Stimulated activated CD4-positive, alpha-beta T cell treated with anti-CD3 and anti-CD28 coated beads, Interleukin-12 subunit alpha, Interleukin-12 subunit beta, amount 100 ng/mL, for 24 hours (primary cell): ENCODE data around the gene NAA50.
A peak's percentile ranks its signal among the peaks of the same experiment; 100 is the strongest.

ENCODE experiments used
- DNase-seq, 2 experiments: peaks; one replicate each; pipeline ENCODE4 v3.0.0-alpha.2; 2020; ENCODE audit warnings: low read depth in 2 of 2

Gene NAA50

DNA sequence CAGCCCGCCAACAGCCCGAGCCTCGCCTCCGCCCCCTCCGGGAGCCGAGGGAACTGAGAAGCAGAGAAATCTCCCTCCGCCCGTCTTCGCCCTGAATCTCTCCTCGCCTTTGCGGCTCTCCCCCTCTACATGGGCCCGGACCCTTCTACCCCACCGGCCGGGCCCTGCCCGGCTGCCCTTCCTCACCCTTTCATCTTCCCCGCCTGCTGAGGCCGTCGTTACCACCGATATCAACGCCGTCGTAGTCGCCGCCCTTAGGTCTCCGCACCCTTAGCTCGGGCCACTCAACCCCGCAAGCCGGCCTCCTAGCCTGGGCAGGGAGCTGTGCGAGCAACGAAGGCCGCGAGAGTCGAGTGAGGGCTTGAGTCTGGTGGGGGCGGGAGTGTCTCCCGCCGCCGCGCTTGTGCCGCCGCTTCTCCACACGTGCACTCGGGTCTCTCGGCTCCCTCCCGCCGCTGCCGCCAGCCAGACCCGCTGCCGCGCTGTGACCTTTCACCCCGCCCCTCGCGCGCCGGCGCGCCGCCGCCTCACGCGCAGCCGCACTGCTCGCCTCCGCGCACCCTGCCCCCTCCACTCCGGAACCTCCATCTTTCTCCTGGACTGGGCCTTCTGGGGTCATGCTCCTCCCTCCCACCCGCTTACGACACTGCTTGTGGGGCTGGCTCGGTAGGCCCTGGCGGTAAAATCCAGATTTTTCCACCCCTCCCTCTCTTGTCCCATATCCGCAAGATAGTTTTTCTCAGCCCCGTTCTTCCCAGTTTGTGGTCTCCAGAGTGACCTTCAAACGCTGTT is at the start of gene NAA50:
NAA50 (minus strand) TSS at position 494 of the 792 bp plus-strand sequence; CDS start at position 194, 300 bp downstream.
- DNase-seq = peak; percentile 92

DNA sequence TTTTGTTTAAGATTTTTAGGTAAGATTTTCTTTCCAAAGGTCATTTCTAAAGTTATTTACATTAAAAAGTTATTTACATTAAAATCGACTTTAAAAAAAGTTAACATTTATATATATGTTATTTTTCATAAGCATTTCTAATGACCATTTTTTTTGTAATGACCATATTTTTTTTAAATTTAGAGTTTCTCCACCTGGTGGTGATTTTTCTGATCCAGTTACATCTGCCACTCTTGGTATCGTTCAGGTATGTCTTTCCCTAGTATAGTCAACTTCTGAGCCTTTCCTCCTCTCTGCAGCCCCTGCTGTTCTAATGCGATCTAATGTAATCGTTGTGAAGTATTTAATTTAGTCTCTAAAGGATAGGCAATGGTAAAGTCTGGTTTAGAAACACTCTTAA is 49.6 kb upstream of the NAA50 start:
- no peak for DNase-seq

DNA sequence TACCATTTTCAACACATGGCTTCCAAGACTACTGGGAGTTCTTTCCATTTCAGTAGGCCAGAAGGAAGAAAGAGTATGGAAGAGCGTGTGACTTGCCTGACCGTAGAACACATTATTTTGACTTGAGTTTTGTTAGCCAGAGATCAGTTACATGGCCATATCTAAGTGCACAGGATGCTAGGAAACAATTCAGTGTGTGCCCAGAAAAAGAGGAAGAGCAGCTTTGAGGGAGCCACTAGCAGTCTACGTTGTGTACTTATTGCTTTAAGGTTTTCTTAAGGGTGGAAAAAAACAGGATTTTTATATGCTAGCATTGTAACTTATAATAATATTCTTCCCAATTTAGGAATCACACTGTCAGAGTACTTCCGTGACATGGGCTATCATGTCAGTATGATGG is 48.5 kb upstream of the NAA50 start:
- no peak for DNase-seq

DNA sequence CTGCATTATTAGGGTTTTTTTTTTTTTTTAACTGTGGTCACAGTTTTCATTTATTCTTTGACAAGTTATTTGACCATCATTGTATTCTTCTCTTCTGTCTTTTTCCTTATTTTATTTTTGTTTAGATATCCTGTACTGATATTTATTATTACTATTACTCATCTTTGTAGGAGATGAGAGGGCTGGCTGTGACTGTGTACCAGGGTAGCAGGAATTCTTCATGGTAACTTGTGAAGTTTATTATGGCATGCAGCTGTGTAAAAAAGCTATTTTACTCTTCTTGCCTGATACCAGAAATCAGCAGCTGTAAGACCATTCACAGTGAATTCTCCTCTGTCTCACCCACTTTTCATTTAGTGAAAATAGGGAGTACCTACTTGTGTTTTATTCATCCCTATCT is 45.3 kb upstream of the NAA50 start:
- DNase-seq = no peak

DNA sequence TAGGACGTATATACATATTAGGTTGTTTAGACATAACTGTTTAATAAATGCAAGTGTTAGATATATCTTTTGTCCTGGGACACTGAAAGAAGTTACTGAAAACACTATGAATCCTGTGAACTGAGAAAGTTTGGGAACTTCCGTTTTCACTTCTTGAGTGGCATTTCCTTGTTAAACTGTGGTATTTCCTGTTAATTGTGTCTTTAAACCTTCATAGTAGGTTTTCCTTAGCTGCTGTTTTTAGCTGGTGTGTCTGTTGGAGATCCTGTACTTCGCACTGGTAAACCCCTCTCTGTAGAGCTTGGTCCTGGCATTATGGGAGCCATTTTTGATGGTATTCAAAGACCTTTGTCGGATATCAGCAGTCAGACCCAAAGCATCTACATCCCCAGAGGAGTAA is 37.9 kb upstream of the NAA50 start:
- DNase-seq = no peak

DNA sequence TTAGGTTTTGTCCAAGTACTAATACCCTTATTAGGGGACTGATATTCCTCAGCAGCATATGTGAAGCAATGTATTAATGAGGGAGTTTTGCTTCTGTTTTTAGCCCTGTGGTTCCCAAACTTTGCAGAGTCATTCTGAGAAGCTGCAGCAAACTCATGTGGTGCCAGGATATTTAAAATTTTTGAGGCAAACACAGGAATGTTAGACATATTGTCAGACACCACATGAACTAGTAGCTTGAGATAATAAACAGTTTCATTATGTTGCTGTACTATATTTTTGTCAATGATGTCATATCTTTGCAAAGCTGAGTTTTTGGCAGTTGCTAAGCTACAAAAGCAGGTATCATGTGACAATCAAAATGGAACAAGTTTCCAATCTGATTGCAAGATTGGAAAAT is 37.4 kb upstream of the NAA50 start:
- DNase-seq = no peak

DNA sequence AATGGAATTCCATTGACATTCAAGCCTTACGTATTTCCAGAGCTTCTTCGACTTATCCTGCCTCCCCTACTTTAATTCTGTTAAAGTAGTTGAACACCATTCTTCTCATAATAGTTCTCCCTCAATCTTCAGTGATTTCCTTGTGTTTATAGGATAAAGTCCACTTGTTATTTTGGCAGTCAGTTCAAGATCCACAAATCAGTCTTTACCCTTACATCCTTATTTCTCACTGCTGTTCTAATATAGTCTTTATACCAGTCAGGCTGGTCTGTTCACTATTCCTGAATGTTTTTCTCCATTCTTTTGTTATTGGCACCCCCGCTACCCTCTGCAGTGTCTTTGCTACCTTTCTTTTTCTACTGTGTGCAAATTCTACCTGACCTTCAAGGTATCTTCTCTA is 30.5 kb upstream of the NAA50 start:
- no peak for DNase-seq

DNA sequence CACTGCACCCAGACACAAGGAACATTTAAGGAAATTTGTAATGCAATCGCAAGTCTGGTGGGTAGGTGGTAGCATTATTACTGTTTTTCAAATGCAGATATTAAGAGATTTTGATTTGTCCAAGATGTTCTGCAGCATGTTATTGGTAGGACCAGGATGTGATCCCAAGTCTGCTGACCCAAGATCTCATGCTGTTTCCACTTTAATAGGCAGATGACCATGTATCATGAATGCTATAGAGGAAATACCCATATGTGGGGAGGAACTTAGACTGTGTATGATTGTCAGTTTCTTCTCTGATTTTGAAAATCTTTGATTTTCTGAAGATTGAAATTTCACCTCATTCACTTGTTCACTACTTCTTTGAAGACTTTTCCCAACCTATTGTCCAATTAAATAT is 29.5 kb upstream of the NAA50 start:
- no peak for DNase-seq

DNA sequence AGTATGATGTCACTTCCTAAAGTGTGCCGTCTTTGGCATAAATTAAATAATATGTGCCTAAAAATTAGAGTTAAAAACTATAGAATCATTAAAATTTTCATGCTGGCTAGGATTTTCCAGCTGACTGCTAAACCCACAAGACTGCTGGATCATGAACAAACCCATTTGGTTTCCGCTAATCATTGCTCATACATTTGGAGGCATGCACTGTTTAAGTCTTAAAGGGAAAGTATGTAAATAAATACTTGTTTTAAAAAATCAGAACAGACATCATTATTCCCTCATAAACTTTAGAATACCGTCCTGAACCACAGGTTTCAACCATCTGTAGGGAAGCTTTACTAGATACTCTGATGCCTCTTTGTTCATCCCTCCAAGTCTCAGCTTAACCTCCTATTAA is 27.3 kb upstream of the NAA50 start:
- no peak for DNase-seq

DNA sequence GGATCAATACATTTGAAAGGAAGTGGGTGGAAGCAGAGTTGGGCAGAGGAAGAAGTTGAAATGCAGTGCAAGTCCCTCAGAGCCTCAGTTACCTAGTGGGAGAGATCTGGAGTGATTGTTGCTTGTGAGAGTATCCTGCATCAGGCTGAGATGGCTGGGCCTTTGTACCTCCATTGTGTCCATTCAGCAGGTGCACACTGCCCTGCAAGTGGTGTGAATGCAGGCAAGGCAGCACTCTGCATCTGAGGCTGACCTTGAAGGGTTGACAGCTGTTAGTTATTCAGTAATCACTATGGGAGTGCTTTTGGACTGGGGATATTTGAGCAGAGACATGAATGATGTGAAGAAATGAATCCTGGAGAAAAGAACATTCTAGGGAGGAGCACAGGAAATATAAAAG is 25.9 kb upstream of the NAA50 start:
- no peak for DNase-seq

DNA sequence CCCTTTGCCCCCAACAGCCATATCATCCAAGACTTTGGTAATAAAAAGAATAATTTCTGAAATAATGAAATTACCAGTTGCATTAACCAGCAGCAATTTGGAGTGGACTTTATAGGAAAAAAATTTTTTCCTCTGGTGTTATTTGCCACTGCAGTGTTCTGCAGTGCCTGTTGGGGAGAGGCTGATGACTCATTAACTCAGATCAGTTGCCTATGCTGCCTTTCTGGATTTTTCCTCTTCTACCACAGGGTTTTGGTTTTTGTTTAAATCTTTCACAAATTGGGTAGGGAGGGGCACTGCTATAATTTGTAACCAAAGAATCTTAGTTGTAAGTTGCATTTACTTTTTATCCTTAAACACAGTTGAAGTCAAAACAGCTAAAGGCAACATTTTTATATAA is 23.5 kb upstream of the NAA50 start:
- no peak for DNase-seq

DNA sequence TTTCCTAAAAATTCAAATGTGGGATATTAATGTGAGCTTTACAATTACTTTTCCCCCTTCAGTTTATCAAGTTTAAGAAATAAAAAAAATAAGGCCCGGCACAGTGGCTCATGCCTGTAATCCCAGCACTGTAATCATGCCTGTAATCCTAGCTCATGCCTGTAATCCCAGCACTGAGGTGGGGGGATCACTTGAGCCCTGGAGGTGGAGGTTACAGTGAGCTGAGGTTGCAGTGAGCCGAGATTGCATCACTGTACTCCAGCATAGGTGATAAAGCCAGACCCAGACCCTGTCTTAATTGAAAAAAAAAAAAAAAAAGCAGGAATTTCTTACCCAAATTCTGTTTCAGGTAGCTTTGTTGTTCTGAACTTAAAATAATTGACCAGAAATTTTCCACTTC is 18.6 kb upstream of the NAA50 start:
- DNase-seq = no peak

DNA sequence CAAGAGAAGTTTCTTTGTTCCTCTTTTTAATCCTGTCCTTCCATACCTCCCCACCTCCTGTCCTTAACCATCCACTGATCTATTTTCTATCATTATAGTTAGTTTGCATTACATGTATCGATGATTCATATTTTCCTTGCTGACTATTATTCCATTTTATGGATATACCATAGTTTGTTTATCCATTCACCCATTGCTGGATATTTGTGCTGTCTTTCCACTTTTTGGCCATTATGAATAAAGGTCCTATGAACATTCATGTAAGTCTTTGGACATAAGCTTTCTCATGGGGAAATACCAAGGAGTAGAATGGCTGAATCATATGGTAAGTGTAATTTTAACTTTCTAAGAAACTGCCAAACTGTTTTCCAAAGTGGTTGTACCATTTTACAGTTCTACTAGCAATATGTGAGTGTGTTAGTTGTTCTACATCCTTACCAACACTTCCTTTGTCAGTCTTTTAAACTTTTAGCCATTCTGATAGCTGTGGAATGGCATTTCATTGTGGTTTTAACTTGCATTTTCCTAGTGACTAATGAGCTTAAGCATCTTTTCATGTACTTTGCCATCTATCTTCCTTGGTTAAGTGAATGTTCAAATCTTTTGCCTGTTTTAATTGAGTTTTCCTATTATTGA is 12.5 kb upstream of the NAA50 start:
- no peak for DNase-seq

DNA sequence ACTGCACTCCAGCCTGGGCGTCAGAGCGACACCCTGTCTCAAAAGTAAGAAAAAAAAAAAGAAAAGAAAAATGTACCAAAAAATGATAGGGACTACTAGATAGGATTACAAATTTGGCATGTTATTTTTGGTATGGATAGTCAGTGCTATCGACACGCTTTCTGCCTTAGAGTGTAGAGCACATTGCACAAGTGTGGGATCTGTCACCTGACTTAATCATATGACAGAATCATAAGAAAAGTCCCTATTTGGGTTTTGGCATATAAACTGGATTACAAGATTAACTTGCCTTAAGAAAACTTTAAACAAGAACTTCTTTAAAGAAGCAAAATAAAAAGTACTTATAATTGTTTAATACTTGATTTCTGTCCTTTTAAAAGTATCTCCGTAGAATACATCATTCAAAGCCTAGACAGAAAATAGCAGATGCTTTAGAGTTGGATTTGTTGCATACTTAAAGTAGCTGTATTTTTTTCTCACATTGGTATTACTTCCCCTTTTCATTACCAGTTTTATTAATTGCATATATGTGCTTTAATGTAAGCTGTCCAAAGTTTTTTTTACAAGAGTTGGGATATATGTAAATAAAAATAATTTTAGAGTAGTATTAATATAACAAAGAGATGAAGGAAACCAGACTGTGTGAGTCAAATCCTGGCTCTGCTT is 8.6 kb upstream of the NAA50 start:
- no peak for DNase-seq

DNA sequence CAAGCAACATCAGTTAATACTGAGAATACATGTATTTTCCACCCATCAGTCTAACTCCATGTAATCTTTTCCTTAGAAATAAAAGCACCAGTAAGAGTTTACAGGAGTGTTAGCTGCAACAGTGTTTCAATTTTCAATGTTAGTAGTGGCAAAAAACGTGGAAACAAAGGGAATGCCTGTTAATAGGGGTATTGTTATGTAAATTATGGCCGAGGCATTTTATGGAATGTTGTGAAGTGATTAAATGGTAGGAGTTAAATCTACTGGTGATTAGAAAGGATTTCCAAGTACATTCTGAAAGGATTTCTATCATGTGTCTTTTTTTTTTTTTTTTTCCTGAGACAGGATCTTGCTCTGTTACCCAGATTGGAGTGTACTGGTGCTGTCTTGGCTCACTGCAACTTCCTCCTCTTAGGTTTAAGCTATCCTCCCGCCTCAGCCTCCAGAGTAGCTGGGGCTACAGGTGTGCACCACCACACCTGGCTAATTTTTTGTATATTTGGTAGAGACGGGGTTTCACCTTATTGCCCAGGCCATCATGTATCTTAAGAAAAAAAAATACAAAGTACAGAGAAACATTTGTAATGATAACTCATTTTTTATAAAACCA is 7.4 kb upstream of the NAA50 start:
- DNase-seq = no peak

DNA sequence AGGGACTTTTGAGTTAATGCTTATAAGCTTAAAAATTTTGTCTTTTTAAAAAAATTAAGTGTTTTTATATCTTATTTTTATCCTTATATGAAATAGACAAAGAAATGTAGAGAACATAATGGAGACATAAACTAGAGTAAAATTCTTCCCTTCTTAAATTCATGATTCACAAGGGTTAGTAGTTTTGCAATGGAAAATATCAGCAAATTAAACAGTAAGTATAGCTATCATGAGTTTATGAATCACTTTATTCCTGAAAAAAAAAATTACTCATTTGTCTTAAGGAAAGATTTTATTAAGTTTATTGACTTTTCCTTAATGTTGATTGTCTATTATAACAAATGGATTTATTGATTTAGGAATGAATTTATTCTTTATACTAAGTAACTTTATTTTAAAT is 5.1 kb upstream of the NAA50 start:
- no peak for DNase-seq

DNA sequence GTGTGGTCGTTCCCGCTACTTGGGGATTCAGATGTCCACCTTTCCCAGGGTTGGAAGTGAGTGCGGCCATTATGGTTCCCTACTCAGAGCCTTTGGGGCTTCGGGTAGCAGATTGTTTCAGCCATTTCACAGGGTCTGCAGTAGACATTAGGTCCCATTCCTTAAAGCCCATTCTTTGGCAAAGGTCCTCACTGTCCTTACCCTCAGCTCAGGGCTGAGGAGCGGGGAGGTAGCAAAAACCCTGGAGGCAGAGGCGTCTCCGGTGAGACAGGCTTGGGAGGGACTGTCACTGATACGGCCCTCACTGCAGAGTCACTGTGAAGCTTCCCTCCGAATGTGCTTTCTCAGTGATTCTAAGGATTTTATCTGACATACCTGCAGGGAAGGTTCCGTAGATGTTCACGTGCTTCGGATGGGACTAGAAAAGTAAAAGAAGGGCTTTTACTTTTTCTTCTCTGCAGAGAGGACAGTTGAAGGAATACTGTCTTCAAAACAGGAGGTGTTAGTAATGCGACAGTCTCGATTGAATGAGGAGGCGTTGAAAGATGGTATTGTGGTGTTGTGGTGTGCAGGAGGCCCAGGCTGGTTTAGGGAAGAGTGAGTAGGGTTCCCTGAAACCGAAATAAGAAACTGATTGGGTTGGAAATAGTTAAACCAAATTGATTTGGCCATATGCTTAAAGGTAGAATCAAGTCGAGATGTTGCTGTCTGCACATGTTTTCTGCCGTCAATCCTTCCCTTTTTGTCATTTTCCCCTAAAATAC is 1.4 kb upstream of the NAA50 start:
- DNase-seq = peak; percentile 19 to 34

DNA sequence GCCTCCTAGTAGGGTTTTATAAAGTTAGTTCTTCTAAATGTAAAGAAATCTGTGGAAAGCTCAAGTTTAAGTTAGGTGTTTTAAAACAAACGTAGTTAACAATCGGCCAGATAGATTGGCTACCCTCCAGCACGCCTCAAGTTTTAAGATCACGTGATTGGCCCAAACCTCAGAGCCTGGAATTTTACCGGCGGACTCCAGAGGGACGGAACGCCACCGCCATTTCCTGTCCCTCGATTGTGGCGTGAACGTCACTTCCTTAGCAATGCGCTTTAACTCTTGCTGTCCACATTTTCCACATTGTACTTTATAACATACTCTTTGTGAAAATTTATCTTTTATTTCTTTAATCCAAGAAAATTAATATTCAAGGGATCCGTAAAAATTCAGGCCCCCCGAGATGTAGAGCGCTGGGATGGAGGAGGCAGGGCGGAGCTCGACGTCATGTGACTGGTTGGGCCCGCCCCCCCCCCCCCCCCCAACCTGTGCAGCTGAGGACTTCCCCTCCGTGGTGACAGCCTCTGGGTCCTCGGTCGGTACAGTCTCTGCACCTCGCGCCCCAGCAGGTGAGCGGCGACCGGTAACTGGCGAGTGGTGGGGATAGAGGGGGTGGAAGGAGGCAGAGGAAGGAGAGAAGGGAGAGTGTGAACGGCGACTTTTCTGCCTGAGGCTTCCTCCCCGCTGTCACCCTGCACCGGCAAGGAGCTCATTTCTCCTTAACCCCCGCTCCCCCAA is 666 bp upstream of the NAA50 start, which contains the start of gene ATP6V1A:
ATP6V1A (plus strand) TSS at position 488 of the 735 bp plus-strand sequence. CDS start 31,719 bp downstream, outside the sequence.
- peak; percentile 71 to 78 for DNase-seq

DNA sequence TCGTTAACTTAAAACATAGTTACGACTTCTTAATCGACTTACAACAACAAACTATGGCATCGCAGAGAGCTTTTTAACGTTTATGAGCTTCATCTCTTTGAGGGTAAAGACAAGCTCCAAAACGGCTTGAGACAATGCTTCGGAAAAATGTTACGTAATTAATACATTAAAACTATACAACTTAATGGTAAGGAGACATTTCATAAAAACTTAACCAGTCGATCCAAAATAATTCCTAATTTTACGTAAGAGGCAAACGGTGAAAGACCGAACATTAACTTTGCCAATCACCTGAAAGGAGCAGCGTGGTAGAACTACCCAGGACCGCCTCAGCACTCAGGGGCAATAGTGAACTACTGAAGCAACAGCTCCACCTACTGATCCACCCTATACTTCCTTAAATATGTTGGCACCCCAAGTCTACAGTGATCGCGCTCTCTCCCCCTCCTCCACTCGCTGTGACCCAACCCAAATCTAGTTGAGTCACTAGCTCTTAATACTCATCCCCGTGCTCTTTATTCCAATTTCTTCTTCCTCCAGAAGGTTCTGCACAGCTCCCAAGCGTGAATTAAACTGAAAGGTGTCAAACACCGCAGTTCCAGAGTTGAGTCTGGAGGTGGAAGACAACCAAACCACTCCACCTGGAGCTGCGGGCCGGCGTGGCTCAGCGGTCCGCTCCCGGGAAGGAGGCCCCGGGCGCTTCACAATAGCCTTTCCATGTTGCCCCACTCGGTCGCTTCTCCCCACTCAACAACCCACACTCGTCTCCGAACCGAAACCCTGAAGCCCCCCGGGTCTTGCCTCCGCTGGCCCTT is 901 bp downstream of the NAA50 start:
- peak; percentile 50 to 57 for DNase-seq

DNA sequence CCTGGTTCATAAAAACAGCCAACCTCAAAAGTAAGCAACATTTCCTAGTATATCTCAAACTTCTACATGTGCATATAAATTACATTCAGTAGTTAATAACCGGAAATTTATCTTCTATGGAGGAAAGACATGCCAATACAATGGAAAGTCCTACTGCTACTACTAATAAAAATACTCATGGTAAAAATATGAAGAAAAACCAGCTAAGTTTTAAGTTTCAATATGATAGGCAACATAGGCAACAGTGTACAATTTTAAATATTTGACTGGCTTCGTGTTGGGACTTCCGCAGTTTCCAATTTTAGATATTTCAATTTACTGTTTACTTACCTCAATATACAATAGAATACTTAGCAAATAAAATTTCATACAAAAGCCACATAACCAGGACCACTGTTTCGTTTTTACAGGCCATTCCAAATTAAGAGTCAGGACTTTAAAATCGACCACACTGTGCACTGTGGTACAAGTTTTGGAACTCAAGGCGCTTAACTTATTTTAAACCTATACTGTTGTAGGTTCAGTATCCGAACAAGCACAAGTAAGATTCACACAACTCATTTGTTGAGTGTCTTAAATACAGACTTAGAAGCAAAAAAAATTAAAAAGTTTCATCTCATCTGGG is 2.9 kb downstream of the NAA50 start:
- DNase-seq = no peak
